H9 (cell line): ENCODE measurements around the gene TEX22. TPM values are rescaled to one million over a fixed set of nuclear protein-coding genes. Genes with fewer than 3 reads are reported as not detected.

Experiments used
- DNase-seq: peaks from one replicate; pipeline ENCODE4 v3.0.0-alpha.2; 2017
- H2AFZ ChIP-seq: one replicate; pipeline ENCODE4 v1.6.1; 2013; ENCODE audit warnings: mild to moderate bottlenecking, low read length, control low read depth, moderate library complexity
- H2AK5ac ChIP-seq: 2 replicates; pipeline ENCODE4 v1.6.1; 2013; ENCODE audit warnings: low read length, control low read depth, mixed read lengths; ENCODE audit not compliant: insufficient read length
- H2BK120ac ChIP-seq: one replicate; pipeline ENCODE4 v1.6.1; 2013; ENCODE audit warnings: low read depth, mild to moderate bottlenecking, low read length, control low read depth, inconsistent platforms; ENCODE audit not compliant: poor library complexity, severe bottlenecking
- H2BK12ac ChIP-seq: 2 replicates; pipeline ENCODE4 v1.6.1; 2013; ENCODE audit warnings: low read length, control low read depth, mixed read lengths, low read depth; ENCODE audit not compliant: insufficient read length
- H2BK15ac ChIP-seq: 2 replicates; pipeline ENCODE4 v1.6.1; 2013; ENCODE audit warnings: low read depth, low read length, control low read depth
- H2BK20ac ChIP-seq: one replicate; pipeline ENCODE4 v1.6.1; 2013; ENCODE audit warnings: low read depth, mild to moderate bottlenecking, low read length, control low read depth, inconsistent platforms; ENCODE audit not compliant: poor library complexity, severe bottlenecking
- H2BK5ac ChIP-seq: 2 replicates; pipeline ENCODE4 v1.6.1; 2013; ENCODE audit warnings: low read length, control low read depth, mixed read lengths; ENCODE audit not compliant: insufficient read length
- H3K14ac ChIP-seq: 2 replicates; pipeline ENCODE4 v1.6.1; 2013; ENCODE audit warnings: low read length, control low read depth; ENCODE audit not compliant: insufficient read depth
- H3K18ac ChIP-seq: 2 replicates; pipeline ENCODE4 v1.6.1; 2013; ENCODE audit warnings: low read depth, mild to moderate bottlenecking, mixed read lengths, low read length, control low read depth; ENCODE audit not compliant: insufficient read length
- H3K23ac ChIP-seq: 2 replicates; pipeline ENCODE4 v1.6.1; 2013; ENCODE audit warnings: low read length, control low read depth, mixed read lengths, low read depth; ENCODE audit not compliant: insufficient read length
- H3K23me2 ChIP-seq: 2 replicates; pipeline ENCODE4 v1.6.1; 2013; ENCODE audit warnings: low read depth, mild to moderate bottlenecking, mixed read lengths, low read length, control low read depth; ENCODE audit not compliant: insufficient read length, poor library complexity, severe bottlenecking
- H3K27ac ChIP-seq: 2 replicates; pipeline ENCODE4 v1.5.1; 2013; ENCODE audit warnings: low read length, control low read depth, mixed read lengths, low read depth; ENCODE audit not compliant: insufficient read length
- H3K27me3 ChIP-seq: 2 replicates; pipeline ENCODE4 v1.6.1; 2013; ENCODE audit warnings: low read length, control low read depth, inconsistent platforms; ENCODE audit not compliant: insufficient read depth
- H3K4ac ChIP-seq: 2 replicates; pipeline ENCODE4 v1.6.1; 2013; ENCODE audit warnings: low read depth, mild to moderate bottlenecking, control low read depth, inconsistent platforms, low read length, moderate library complexity
- H3K4me1 ChIP-seq: 2 replicates; pipeline ENCODE4 v1.6.1; 2013; ENCODE audit warnings: low read length, control low read depth, inconsistent platforms; ENCODE audit not compliant: insufficient read depth
- H3K4me2 ChIP-seq: 2 replicates; pipeline ENCODE4 v1.6.1; 2013; ENCODE audit warnings: low read length, control low read depth, mixed read lengths; ENCODE audit not compliant: insufficient read length, insufficient read depth
- H3K56ac ChIP-seq: 2 replicates; pipeline ENCODE4 v1.6.1; 2013; ENCODE audit warnings: low read depth, mild to moderate bottlenecking, mixed read lengths, low read length, control low read depth; ENCODE audit not compliant: insufficient read length
- H3K79me1 ChIP-seq: 2 replicates; pipeline ENCODE4 v1.6.1; 2013; ENCODE audit warnings: low read depth, mild to moderate bottlenecking, moderate library complexity, low read length, control low read depth, inconsistent platforms; ENCODE audit not compliant: insufficient read depth, poor library complexity, severe bottlenecking
- H3K79me2 ChIP-seq: 2 replicates; pipeline ENCODE4 v1.6.1; 2013; ENCODE audit warnings: low read length, control low read depth, inconsistent platforms; ENCODE audit not compliant: insufficient read depth
- H3K9ac ChIP-seq: 2 replicates; pipeline ENCODE4 v1.6.1; 2013; ENCODE audit warnings: low read length, control low read depth, mixed read lengths; ENCODE audit not compliant: insufficient read length; ENCODE audit errors: extremely low read depth
- H3K9me3 ChIP-seq: one replicate; pipeline ENCODE4 v1.6.1; 2013; ENCODE audit warnings: low read depth, low read length, inconsistent platforms; ENCODE audit not compliant: control insufficient read depth
- H3T11ph ChIP-seq: one replicate; pipeline ENCODE4 v1.6.1; 2013; ENCODE audit warnings: mild to moderate bottlenecking, low read length, control low read depth, inconsistent platforms
- H4K20me1 ChIP-seq: one replicate; pipeline ENCODE4 v1.6.1; 2013; ENCODE audit not compliant: control insufficient read depth, insufficient read length, insufficient read depth
- H4K5ac ChIP-seq: 2 replicates; pipeline ENCODE4 v1.6.1; 2013; ENCODE audit warnings: low read depth, mild to moderate bottlenecking, mixed read lengths, low read length, control low read depth; ENCODE audit not compliant: insufficient read length
- H4K8ac ChIP-seq: replicated peaks from 2 replicates; pipeline ENCODE4 v1.6.1; 2013; ENCODE audit warnings: low read length, control low read depth, mixed read lengths, low read depth; ENCODE audit not compliant: insufficient read length
- H4K91ac ChIP-seq: 2 replicates; pipeline ENCODE4 v1.6.1; 2013; ENCODE audit warnings: low read depth, mild to moderate bottlenecking, moderate library complexity, mixed read lengths, low read length, control low read depth; ENCODE audit not compliant: insufficient read length
- H3K27ac Mint-ChIP-seq, 3 experiments: 2 replicates in 2 of 3; 3 replicates in 1 of 3; pipeline ENCODE4 v1.8.0; 2020 to 2021; ENCODE audit warnings: mixed read lengths in 3 of 3, mild to moderate bottlenecking in 1 of 3, moderate library complexity in 1 of 3
- H3K27me3 Mint-ChIP-seq: 2 replicates; pipeline ENCODE4 v1.8.0; 2021; ENCODE audit warnings: low read depth, mild to moderate bottlenecking, moderate library complexity, mixed read lengths
- H3K36me3 Mint-ChIP-seq, 3 experiments: 2 replicates in 2 of 3; 3 replicates in 1 of 3; pipeline ENCODE4 v1.8.0; 2020 to 2021; ENCODE audit warnings: low read depth in 3 of 3, mixed read lengths in 3 of 3; ENCODE audit not compliant: insufficient read depth in 1 of 3
- H3K4me1 Mint-ChIP-seq, 2 experiments: 2 replicates each; pipeline ENCODE4 v1.8.0; 2020; ENCODE audit warnings: mixed read lengths in 2 of 2
- H3K4me3 Mint-ChIP-seq, 2 experiments: 2 replicates in 1 of 2; 3 replicates in 1 of 2; pipeline ENCODE4 v1.8.0; 2020 to 2021; ENCODE audit warnings: mild to moderate bottlenecking in 2 of 2, mixed read lengths in 2 of 2, moderate library complexity in 1 of 2
- H3K9me3 Mint-ChIP-seq, 2 experiments: 2 replicates in 1 of 2; 3 replicates in 1 of 2; pipeline ENCODE4 v1.8.0; 2020; ENCODE audit warnings: mild to moderate bottlenecking in 2 of 2, mixed read lengths in 2 of 2, moderate library complexity in 1 of 2
- CTCF ChIP-seq: fragments of 200-600 bp; sonication (generic); conservative IDR thresholded peaks from 3 replicates; pipeline ENCODE4 v1.8.0; 2021; ENCODE audit warnings: antibody characterized with exemption, mild to moderate bottlenecking
- WGBS: extraction: QIAGEN DNeasy Blood & Tissue Kit; methylation state at CpG from one replicate; pipeline ENCODE4 v1.1.7; 2013; ENCODE audit warnings: missing lambda C conversion rate, low lambda C conversion rate, mixed read lengths; ENCODE audit not compliant: insufficient read length; ENCODE audit errors: extremely low coverage; 5-methylcytosine and 5-hydroxymethylcytosine counted together
- total RNA-seq: library from RNA; stranded (reverse); gene quantifications from 2 replicates; pipeline ENCODE4 v1.2.1, GENCODE V29; 2021

TEX22 gene
- total RNA-seq, 1 experiment from 2014 or later: 0.83 TPM

GRCh38 chr14:105458571-105458970 lies 60.2 kb downstream of the TEX22 start:
- H3T11ph ChIP-seq: no peak overlapping the region
- no peaks in the 10 kb centered on the region for H3K4me1 ChIP-seq
- H3K27ac ChIP-seq: no peak overlapping the region
- H3K4ac ChIP-seq: no peak overlapping the region
- H3K79me2 ChIP-seq: no peaks in the 10 kb centered on the region
- H3K36me3 Mint-ChIP-seq: peaks cover 23 to 51% (median 49%) of the 10 kb centered on the region in 3 experiments; a peak in 6 of 7 replicates
- no peak overlapping the region for H3K4me2 ChIP-seq
- H4K20me1 ChIP-seq: no peaks in the 10 kb centered on the region
- no peak overlapping the region for H4K91ac ChIP-seq
- H3K9me3 ChIP-seq: no peaks in the 10 kb centered on the region
- WGBS: no CpG with 5 or more reads among the region's 14 CpGs
- no peak overlapping the region for H2AK5ac ChIP-seq
- no peak overlapping the region for H3K56ac ChIP-seq
- H2BK5ac ChIP-seq: no peak overlapping the region
- no peak overlapping the region for H3K27ac Mint-ChIP-seq
- no peak overlapping the region for H3K23ac ChIP-seq
- no peak overlapping the region for H2BK15ac ChIP-seq
- H4K5ac ChIP-seq: no peak overlapping the region
- no peaks in the 10 kb centered on the region for H3K23me2 ChIP-seq
- no peak overlapping the region for H3K14ac ChIP-seq
- no peak overlapping the region for H2BK120ac ChIP-seq
- no peaks in the 10 kb centered on the region; a peak in 1 of 5 replicates for H3K9me3 Mint-ChIP-seq
- no peak overlapping the region for H2AFZ ChIP-seq
- H3K27me3 Mint-ChIP-seq: no peaks in the 10 kb centered on the region
- H4K8ac ChIP-seq: no peak overlapping the region
- H3K4me3 Mint-ChIP-seq: no peak overlapping the region
- H3K79me1 ChIP-seq: no peaks in the 10 kb centered on the region
- no peak overlapping the region for H2BK12ac ChIP-seq
- H3K27me3 ChIP-seq: no peaks in the 10 kb centered on the region
- H3K9ac ChIP-seq: no peak overlapping the region
- 0 out of 4 replicates have a peak, but pooled peaks cover 0 to 4% of the 10 kb centered on the region in 2 experiments for H3K4me1 Mint-ChIP-seq
- H3K18ac ChIP-seq: no peak overlapping the region
- no peak overlapping the region for H2BK20ac ChIP-seq
- no peak for DNase-seq
- TF ChIP-seq CTCF: no peak
